ENCODE measurements around the gene PRR14L.
"Not testable (repeated sequence)": the region's sequence is repeated elsewhere in the genome, so short reads cannot be mapped to it uniquely, and the experiment has no call there.

The PRR14L gene

DNA sequence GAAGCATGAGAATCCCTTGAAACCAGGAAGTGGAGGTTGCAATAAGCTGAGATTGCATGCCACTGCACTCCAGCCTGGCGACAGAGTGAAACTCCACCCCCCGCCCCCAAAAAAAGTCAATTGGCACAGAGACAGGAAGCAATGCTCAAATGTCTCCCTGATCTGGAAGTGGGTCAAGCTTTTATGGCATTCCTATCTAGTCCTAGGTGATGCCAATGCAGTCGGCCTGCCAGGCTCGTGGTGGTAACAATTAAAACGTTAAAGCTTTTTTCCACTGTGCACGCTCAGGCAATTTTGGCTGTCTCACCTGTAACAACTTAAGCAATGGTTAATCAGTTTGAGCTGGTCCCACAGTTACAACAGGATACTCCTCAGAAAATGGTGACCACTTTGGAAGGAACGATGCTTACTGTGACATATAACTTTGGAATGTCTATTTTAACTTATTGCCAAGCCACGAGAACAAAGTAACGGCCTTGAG, 69.0 kb downstream of the PRR14L start:
- no peak overlapping the region for H3K4me3 ChIP-seq (ENCODE audit: low read depth, low read length)
- TF ChIP-seq, protein P1, sequence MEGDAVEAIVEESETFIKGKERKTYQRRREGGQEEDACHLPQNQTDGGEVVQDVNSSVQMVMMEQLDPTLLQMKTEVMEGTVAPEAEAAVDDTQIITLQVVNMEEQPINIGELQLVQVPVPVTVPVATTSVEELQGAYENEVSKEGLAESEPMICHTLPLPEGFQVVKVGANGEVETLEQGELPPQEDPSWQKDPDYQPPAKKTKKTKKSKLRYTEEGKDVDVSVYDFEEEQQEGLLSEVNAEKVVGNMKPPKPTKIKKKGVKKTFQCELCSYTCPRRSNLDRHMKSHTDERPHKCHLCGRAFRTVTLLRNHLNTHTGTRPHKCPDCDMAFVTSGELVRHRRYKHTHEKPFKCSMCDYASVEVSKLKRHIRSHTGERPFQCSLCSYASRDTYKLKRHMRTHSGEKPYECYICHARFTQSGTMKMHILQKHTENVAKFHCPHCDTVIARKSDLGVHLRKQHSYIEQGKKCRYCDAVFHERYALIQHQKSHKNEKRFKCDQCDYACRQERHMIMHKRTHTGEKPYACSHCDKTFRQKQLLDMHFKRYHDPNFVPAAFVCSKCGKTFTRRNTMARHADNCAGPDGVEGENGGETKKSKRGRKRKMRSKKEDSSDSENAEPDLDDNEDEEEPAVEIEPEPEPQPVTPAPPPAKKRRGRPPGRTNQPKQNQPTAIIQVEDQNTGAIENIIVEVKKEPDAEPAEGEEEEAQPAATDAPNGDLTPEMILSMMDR (IDR thresholded peaks at IDR 0.05; ENCODE audit: low read depth, low read length), result no peak

GRCh38 chr22:31678748-31679147, 71.2 kb downstream of the PRR14L start:
- no peak overlapping the region for H3K4me3 ChIP-seq (ENCODE audit: low read depth, low read length)
- TF ChIP-seq, protein P1 (IDR thresholded peaks at IDR 0.05; ENCODE audit: low read depth, low read length), result no peak

DNA sequence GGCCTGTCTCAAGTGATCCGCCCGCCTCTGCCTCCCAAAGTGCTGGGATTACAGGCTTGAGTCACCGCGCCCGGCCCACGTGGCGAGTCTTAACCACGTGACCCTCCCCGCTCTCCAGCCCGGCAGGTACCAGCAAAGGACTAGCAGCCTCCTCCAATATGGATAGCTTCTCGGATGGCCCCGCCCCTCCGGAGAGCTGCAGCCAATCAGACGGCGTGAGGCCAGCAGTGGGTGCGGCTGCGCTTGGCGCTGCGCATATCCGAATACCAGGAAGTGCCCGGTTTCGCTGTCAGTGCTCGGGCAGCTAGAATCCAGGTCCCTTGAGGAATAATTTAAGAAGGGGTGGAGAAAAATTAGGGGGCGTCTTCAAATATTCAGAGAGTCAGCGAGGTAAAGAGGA, 73.2 kb downstream of the PRR14L start:
- TF ChIP-seq, protein P1 (IDR thresholded peaks at IDR 0.05; ENCODE audit: low read depth, low read length), result no peak
- H3K4me3 ChIP-seq (ENCODE audit: low read depth, low read length), result no peak overlapping the region

DNA sequence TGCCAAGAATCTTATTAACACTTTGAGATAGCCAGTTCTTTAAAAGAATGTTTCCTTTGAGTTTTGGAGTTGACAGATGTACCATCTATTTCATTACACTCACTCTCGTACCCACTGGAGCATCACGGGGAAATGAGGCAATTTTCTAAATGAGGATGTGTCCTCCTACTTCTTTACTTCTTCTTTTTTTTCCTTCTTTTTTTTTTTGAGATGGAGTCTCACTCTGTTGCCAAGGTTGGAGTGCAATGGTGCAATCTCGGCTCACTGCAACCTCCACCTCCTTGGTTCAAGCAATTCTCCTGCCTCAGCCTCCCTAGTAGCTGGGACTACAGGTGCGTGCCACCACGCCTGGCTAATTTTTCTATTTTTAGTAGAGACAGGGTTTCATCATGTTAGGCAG, 75.7 kb downstream of the PRR14L start:
- not testable (repeated sequence) for H3K4me3 ChIP-seq (ENCODE audit: low read depth, low read length)

GRCh38 chr22:31668849-31669248, 81.1 kb downstream of the PRR14L start:
- not testable (repeated sequence) for H3K4me3 ChIP-seq (ENCODE audit: low read depth, low read length)

- TF ChIP-seq, protein P1 (IDR thresholded peaks at IDR 0.05; ENCODE audit: low read depth, low read length), result no peak
Measured at GRCh38 chr22:31662668-31663037, 87.3 kb downstream of the PRR14L start.

GRCh38 chr22:31661851-31662667, 87.9 kb downstream of the PRR14L start, which contains the start of gene PISD:
PISD (minus strand) TSS chr22:31662215; CDS start chr22:31662208, 7 bp downstream.
- TF ChIP-seq, protein P1 (IDR thresholded peaks at IDR 0.05; ENCODE audit: low read depth, low read length), result no peak
- H3K4me3 ChIP-seq (ENCODE audit: low read depth, low read length), result peak within 1 kb of the TSS; percentile 85

More at GRCh38 chr22:31662668-31663037, 87.3 kb downstream of the PRR14L start:
- H3K4me3 ChIP-seq (ENCODE audit: low read depth, low read length), result no peak overlapping the region; the same call in 1 of the 2 replicates

- H3K4me3 ChIP-seq (ENCODE audit: low read depth, low read length), result peak overlapping the region; percentile 85
Measured at GRCh38 chr22:31660860-31661341, 89.0 kb downstream of the PRR14L start.

DNA sequence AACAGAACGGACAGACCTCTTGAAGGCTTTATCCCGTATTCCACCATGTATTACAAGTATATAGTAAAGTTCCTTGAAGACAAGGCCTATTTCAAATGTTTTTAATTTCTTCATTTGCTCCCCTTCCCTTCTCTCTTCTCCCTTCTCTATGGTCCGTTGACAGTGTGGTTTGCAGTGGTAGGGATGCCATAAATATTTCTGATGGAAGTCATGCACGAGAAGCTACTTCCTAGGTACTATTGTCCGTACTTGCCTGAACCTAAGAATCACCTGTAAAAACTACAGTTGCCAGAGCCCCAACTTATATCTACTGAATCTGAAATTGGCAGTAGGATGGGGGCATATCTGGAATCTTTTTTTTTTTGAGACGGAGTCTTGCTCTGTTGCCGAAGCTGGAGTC, 90.7 kb downstream of the PRR14L start:
- no peak overlapping the region for H3K4me3 ChIP-seq (ENCODE audit: low read depth, low read length)
- TF ChIP-seq, protein P1 (IDR thresholded peaks at IDR 0.05; ENCODE audit: low read depth, low read length), result no peak
